Measurements from ENCODE around the gene LSS. TPM values are rescaled to one million over a fixed set of nuclear protein-coding genes. Genes with fewer than 3 reads are reported as not detected.

LSS gene
- total and polyA plus RNA-seq, 2 of the 8 experiments (the other 6 are each of a cell fraction or from before 2014, with no cell fraction given): 96.1 to 123 TPM

GRCh38 chr21:46194374-46195334, 33.9 kb downstream of the LSS start:
- no peaks in the 10 kb centered on the region for H3K27me3 ChIP-seq (replicated peaks in 1 of 4; ENCODE audit: control insufficient read depth in 3 of 4, extremely low read depth in 1 of 4, insufficient read depth in 3 of 4, low read length in 3 of 4)
- H3K4ac ChIP-seq (replicated peaks; ENCODE audit: insufficient read length, low read depth, low read length): no peak overlapping the region
- no peak overlapping the region for H2BK12ac ChIP-seq (ENCODE audit: low read depth, low read length)
- no peaks in the 10 kb centered on the region for H3K23me2 ChIP-seq (ENCODE audit: low read depth, low read length)
- no peaks in the 10 kb centered on the region; the same call in 1 of the 2 replicates for H3K79me1 ChIP-seq (ENCODE audit: low read depth, low read length)
- peaks cover 8 to 41% (median 27%) of the 10 kb centered on the region in 4 experiments; a peak in 7 of 8 replicates for H3K36me3 ChIP-seq (ENCODE audit: control insufficient read depth in 2 of 4, insufficient read depth in 4 of 4, low read length in 3 of 4)
- H2BK15ac ChIP-seq (ENCODE audit: low read length): no peak overlapping the region
- H3K79me2 ChIP-seq (ENCODE audit: control insufficient read depth in 1 of 2, insufficient read depth in 2 of 2, low read length in 2 of 2): no peaks in the 10 kb centered on the region
- ChIA-PET POLR2A (ENCODE audit: partially characterized antibody) (interaction anchor here (0.7 to 1.2 kb wide), 3 partner anchors 8 to 15 kb away, joined by 3 read pairs; no protein-coding TSS in a partner anchor), CTCF (ENCODE audit: partially characterized antibody) (interaction anchor here (1.1 to 1.7 kb wide), 2 partner anchors 21 to 62 kb away, joined by 3 to 5 read pairs; no protein-coding TSS in a partner anchor)
- H3K14ac ChIP-seq (ENCODE audit: insufficient read length): no peak overlapping the region
- H2AFZ ChIP-seq (ENCODE audit: low read length): no peak overlapping the region
- peak in 1 of 2 experiments; percentile 44 for DNase-seq (ENCODE audit: low read depth in 1 of 2, low spot score in 2 of 2)
- H4K91ac ChIP-seq (replicated peaks; ENCODE audit: insufficient read length, low read length): no peak overlapping the region
- no peak overlapping the region for H2BK5ac ChIP-seq (ENCODE audit: low read depth, low read length)
- H3K9me3 ChIP-seq (ENCODE audit: insufficient read depth in 2 of 2, low read depth in 1 of 2, low read length in 1 of 2): no peaks in the 10 kb centered on the region
- no peak overlapping the region for H3K9ac ChIP-seq (replicated peaks in 1 of 4; ENCODE audit: extremely low read depth in 1 of 4, low read depth in 3 of 4, low read length in 3 of 4)
- H3K4me2 ChIP-seq (ENCODE audit: insufficient read depth in 1 of 2, low read depth in 2 of 2, low read length in 2 of 2): no peak overlapping the region
- no peak overlapping the region for H4K5ac ChIP-seq (ENCODE audit: insufficient read length, low read depth, low read length)
- FAIRE-seq: no peak
- no peaks in the 10 kb centered on the region; a peak in 1 of 7 replicates for H3K4me1 ChIP-seq (replicated peaks in 1 of 4; ENCODE audit: control insufficient read depth in 3 of 4, insufficient read depth in 4 of 4, low read length in 3 of 4)
- no peak overlapping the region for H3K18ac ChIP-seq (ENCODE audit: extremely low read depth, low read length)
- H4K20me1 ChIP-seq (replicated peaks in 1 of 2; ENCODE audit: control insufficient read depth in 1 of 2, insufficient read depth in 2 of 2, low read length in 2 of 2): peaks cover 2 to 16% of the 10 kb centered on the region in 2 experiments
- no peak overlapping the region for H3K4me3 ChIP-seq (ENCODE audit: extremely low read depth in 1 of 4, insufficient read depth in 2 of 4, low read depth in 3 of 4, low read length in 4 of 4)
- H2AK5ac ChIP-seq (ENCODE audit: low read depth, low read length): no peak overlapping the region
- no peak overlapping the region for H4K8ac ChIP-seq (ENCODE audit: extremely low read depth, insufficient read depth, low read length)
- H2BK120ac ChIP-seq (replicated peaks; ENCODE audit: low read depth, low read length): no peak overlapping the region
- no peak overlapping the region for H3K23ac ChIP-seq (ENCODE audit: insufficient read length)
- H2BK20ac ChIP-seq (ENCODE audit: low read length): no peak overlapping the region
- H3K27ac ChIP-seq (ENCODE audit: low read depth, low read length): no peak overlapping the region
- H3K56ac ChIP-seq (replicated peaks; ENCODE audit: insufficient read length, low read depth, low read length): no peak overlapping the region
- 93% methylated on average over 34 of the region's 34 CpGs; no CpG with 5 or more reads in 1 of the 2 experiments for WGBS, 2 experiments (ENCODE audit: extremely low coverage in 1 of 2, insufficient coverage in 1 of 2, insufficient read length in 1 of 2, insufficient replicate concordance in 2 of 2, low coverage in 1 of 2, low lambda C conversion rate in 2 of 2, missing lambda C conversion rate in 1 of 2)
- TF ChIP-seq POU5F1 (IDR thresholded peaks at IDR 0.05; ENCODE audit: low read depth, low read length): no peak
- TF ChIP-seq TAF1 (IDR thresholded peaks at IDR 0.05; ENCODE audit: low read depth, low read length): no peak
- no peak for TF ChIP-seq SIX5 (IDR thresholded peaks at IDR 0.05; ENCODE audit: low read depth, low read length)
- TF ChIP-seq HDAC2 (IDR thresholded peaks at IDR 0.05; ENCODE audit: borderline replicate concordance in 1 of 2, low read depth in 2 of 2, low read length in 2 of 2): no peak
- TF ChIP-seq BRCA1 (IDR thresholded peaks at IDR 0.05; ENCODE audit: low read depth, low read length): no peak
- TF ChIP-seq, protein P1, sequence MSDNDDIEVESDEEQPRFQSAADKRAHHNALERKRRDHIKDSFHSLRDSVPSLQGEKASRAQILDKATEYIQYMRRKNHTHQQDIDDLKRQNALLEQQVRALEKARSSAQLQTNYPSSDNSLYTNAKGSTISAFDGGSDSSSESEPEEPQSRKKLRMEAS (IDR thresholded peaks at IDR 0.05): no peak
- TF ChIP-seq, protein P2, sequence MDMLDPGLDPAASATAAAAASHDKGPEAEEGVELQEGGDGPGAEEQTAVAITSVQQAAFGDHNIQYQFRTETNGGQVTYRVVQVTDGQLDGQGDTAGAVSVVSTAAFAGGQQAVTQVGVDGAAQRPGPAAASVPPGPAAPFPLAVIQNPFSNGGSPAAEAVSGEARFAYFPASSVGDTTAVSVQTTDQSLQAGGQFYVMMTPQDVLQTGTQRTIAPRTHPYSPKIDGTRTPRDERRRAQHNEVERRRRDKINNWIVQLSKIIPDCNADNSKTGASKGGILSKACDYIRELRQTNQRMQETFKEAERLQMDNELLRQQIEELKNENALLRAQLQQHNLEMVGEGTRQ (IDR thresholded peaks at IDR 0.05; ENCODE audit: low read length): no peak
- TF ChIP-seq SIRT6 (IDR thresholded peaks at IDR 0.05; ENCODE audit: low read length): no peak
- TF ChIP-seq GABPA (IDR thresholded peaks at IDR 0.05; ENCODE audit: borderline replicate concordance, insufficient read depth, low read length): no peak
- TF ChIP-seq CEBPB (IDR thresholded peaks at IDR 0.05; ENCODE audit: low read depth, low read length): no peak

Measured in H1 (cell line).